HL-60 (cell line): ENCODE results near the gene FOXO3.
A peak's percentile ranks its signal among the peaks of the same experiment; 100 is the strongest.

Source experiments
- DNase-seq, 2 experiments: peaks; one replicate each; pipeline ENCODE4 v3.0.0-alpha.2; 2010 to 2020; ENCODE audit warnings: low read depth in 1 of 2, low spot score in 1 of 2
- H3K27ac ChIP-seq: fragments of 250-450 bp; sonication (Bioruptor Pico); replicated peaks from 2 replicates; pipeline ENCODE4 v1.5.1; 2020; ENCODE audit warnings: mild to moderate bottlenecking, moderate library complexity
- H3K27me3 ChIP-seq: fragments of 250-450 bp; sonication (Bioruptor Pico); 2 replicates; pipeline ENCODE4 v1.5.1; 2021; ENCODE audit warnings: mild to moderate bottlenecking, moderate library complexity; ENCODE audit not compliant: insufficient read depth, poor library complexity, severe bottlenecking
- H3K4me3 ChIP-seq: replicated peaks from 2 replicates; pipeline ENCODE4 v1.5.1; 2011; ENCODE audit warnings: mild to moderate bottlenecking, control low read depth, low read length; ENCODE audit not compliant: insufficient read depth
- CTCF ChIP-seq: IDR thresholded peaks from one replicate; pipeline ENCODE4 v1.5.1; 2011; ENCODE audit warnings: low read length, control low read depth, inconsistent platforms; ENCODE audit not compliant: insufficient read depth
- GABPA ChIP-seq: IDR thresholded peaks from 2 replicates; pipeline ENCODE4 v1.6.1; 2012; ENCODE audit warnings: low read depth
- POLR2AphosphoS5 ChIP-seq: IDR thresholded peaks from 2 replicates; pipeline ENCODE4 v1.6.1; 2012; ENCODE audit warnings: low read depth
- REST ChIP-seq: IDR thresholded peaks from 2 replicates; pipeline ENCODE4 v1.6.1; 2012; ENCODE audit warnings: low read depth; ENCODE audit not compliant: insufficient replicate concordance
- SPI1 ChIP-seq: IDR thresholded peaks from 2 replicates; pipeline ENCODE4 v1.6.1; 2012; ENCODE audit warnings: low read depth, mild to moderate bottlenecking, borderline replicate concordance

Gene FOXO3

GRCh38 chr6:108635505-108636226 lies 74.9 kb downstream of the FOXO3 start:
- H3K4me3 ChIP-seq, result 0 out of 2 replicates have a peak overlapping the region, but pooled peaks have one; percentile 9
- H3K27ac ChIP-seq, result peak overlapping the region; percentile 35
- TF ChIP-seq POLR2AphosphoS5 (peak; percentile 73), REST (no peak)
- H3K27me3 ChIP-seq, result no peaks in the 10 kb centered on the region
- peak; percentile 67 to 98 for DNase-seq

GRCh38 chr6:108637963-108638362 lies 77.2 kb downstream of the FOXO3 start:
- Histone ChIP-seq H3K27ac (no peak overlapping the region), H3K4me3 (no peak overlapping the region)
- no peak for TF ChIP-seq SPI1
- TF ChIP-seq REST, result no peak
- TF ChIP-seq CTCF, result no peak
- no peak for TF ChIP-seq GABPA
- TF ChIP-seq POLR2AphosphoS5, result no peak

GRCh38 chr6:108638993-108639392 lies 78.3 kb downstream of the FOXO3 start:
- DNase-seq, result no peak

More at GRCh38 chr6:108637963-108638362, 77.2 kb downstream of the FOXO3 start:
- no peaks in the 10 kb centered on the region for H3K27me3 ChIP-seq
- DNase-seq, result no peak

More at GRCh38 chr6:108638993-108639392, 78.3 kb downstream of the FOXO3 start:
- H3K27me3 ChIP-seq, result no peaks in the 10 kb centered on the region
- H3K27ac ChIP-seq, result no peak overlapping the region
- TF ChIP-seq GABPA (no peak), REST (no peak), CTCF (no peak), POLR2AphosphoS5 (no peak), SPI1 (no peak)
- H3K4me3 ChIP-seq, result no peak overlapping the region
